ENCODE measurements around the gene ALOX5.
"Not testable (repeated sequence)": the region's sequence is repeated elsewhere in the genome, so short reads cannot be mapped to it uniquely, and the experiment has no call there.

- not testable (repeated sequence) for TF ChIP-seq CTCF (conservative IDR thresholded peaks at IDR 0.05; ENCODE audit: low read depth, low read length); MXI1 (IDR thresholded peaks at IDR 0.05; ENCODE audit: borderline replicate concordance, low read depth, low read length); POLR2A (IDR thresholded peaks at IDR 0.05; ENCODE audit: low read depth, low read length); RCOR1 (IDR thresholded peaks at IDR 0.05; ENCODE audit: insufficient replicate concordance, low read length); CEBPB (IDR thresholded peaks at IDR 0.05; ENCODE audit: low read depth, low read length); ELK1 (IDR thresholded peaks at IDR 0.05; ENCODE audit: borderline replicate concordance, low read depth, low read length); USF2 (IDR thresholded peaks at IDR 0.05; ENCODE audit: low read depth, low read length)
Measured at GRCh38 chr10:45348196-45348765, 25.7 kb upstream of the ALOX5 start.

All from IMR-90 (cell line).